Nephron (organoid): ENCODE data around the gene SRSF10.
A peak's percentile ranks its signal among the peaks of the same experiment; 100 is the strongest.

Experiments
- H3K27ac Mint-ChIP-seq, 3 experiments: 2 replicates each; pipeline ENCODE4 v1.8.0; 2020; ENCODE audit warnings: mixed read lengths in 3 of 3, mild to moderate bottlenecking in 2 of 3, moderate library complexity in 1 of 3
- H3K27me3 Mint-ChIP-seq: 2 replicates; pipeline ENCODE4 v1.8.0; 2021; ENCODE audit warnings: low read depth, mild to moderate bottlenecking, moderate library complexity, mixed read lengths
- H3K36me3 Mint-ChIP-seq: 2 replicates; pipeline ENCODE4 v1.8.0; 2020; ENCODE audit warnings: low read depth, mixed read lengths
- H3K4me1 Mint-ChIP-seq: 2 replicates; pipeline ENCODE4 v1.8.0; 2020; ENCODE audit warnings: mixed read lengths
- H3K4me3 Mint-ChIP-seq, 3 experiments: 2 replicates each; pipeline ENCODE4 v1.8.0; 2020; ENCODE audit warnings: mild to moderate bottlenecking in 3 of 3, mixed read lengths in 3 of 3, moderate library complexity in 2 of 3
- H3K9me3 Mint-ChIP-seq: 2 replicates; pipeline ENCODE4 v1.8.0; 2020; ENCODE audit warnings: mixed read lengths
- CTCF ChIP-seq, 3 experiments: fragments of 200-600 bp; sonication (generic); IDR thresholded peaks; one replicate each; pipeline ENCODE4 v1.5.0; 2021; ENCODE audit warnings: antibody characterized with exemption in 3 of 3; ENCODE audit not compliant: unreplicated experiment in 3 of 3

Gene SRSF10

GRCh38 chr1:23966973-23967493 is 13.1 kb downstream of the SRSF10 start:
- peaks cover 17% of the 10 kb centered on the region for H3K4me1 Mint-ChIP-seq
- H3K4me3 Mint-ChIP-seq: no peak overlapping the region
- peaks cover 74% of the 10 kb centered on the region for H3K36me3 Mint-ChIP-seq
- H3K9me3 Mint-ChIP-seq: no peaks in the 10 kb centered on the region
- no peaks in the 10 kb centered on the region for H3K27me3 Mint-ChIP-seq
- TF ChIP-seq CTCF (IDR thresholded peaks at IDR 0.05; ENCODE audit: unreplicated experiment in 3 of 3): no peak
- H3K27ac Mint-ChIP-seq: no peak overlapping the region

- Mint-ChIP-seq H3K9me3 (no peaks in the 10 kb centered on the region), H3K27ac (peak overlapping the region; percentile 32 to 82 (median 82)), H3K27me3 (no peaks in the 10 kb centered on the region), H3K4me3 (no peak overlapping the region), H3K4me1 (peaks cover 36% of the 10 kb centered on the region), H3K36me3 (peaks cover 77% of the 10 kb centered on the region)
- TF ChIP-seq CTCF (IDR thresholded peaks at IDR 0.05; ENCODE audit: unreplicated experiment in 3 of 3): no peak
Observed at GRCh38 chr1:23964790-23965740, 15.1 kb downstream of the SRSF10 start.

GRCh38 chr1:23964235-23964668 is 15.9 kb downstream of the SRSF10 start:
- TF ChIP-seq CTCF (IDR thresholded peaks at IDR 0.05; ENCODE audit: unreplicated experiment in 3 of 3): no peak
- Mint-ChIP-seq H3K27ac (peak overlapping the region; percentile 32 to 82 (median 82)), H3K4me1 (peaks cover 36% of the 10 kb centered on the region), H3K36me3 (peaks cover 75% of the 10 kb centered on the region), H3K27me3 (no peaks in the 10 kb centered on the region), H3K9me3 (no peaks in the 10 kb centered on the region), H3K4me3 (peak overlapping the region in 1 of 3 experiments; percentile 24)

GRCh38 chr1:23963617-23964234 is 16.4 kb downstream of the SRSF10 start:
- H3K36me3 Mint-ChIP-seq: peaks cover 75% of the 10 kb centered on the region
- H3K4me1 Mint-ChIP-seq: peaks cover 39% of the 10 kb centered on the region
- no peaks in the 10 kb centered on the region for H3K27me3 Mint-ChIP-seq
- no peak overlapping the region for H3K4me3 Mint-ChIP-seq
- no peaks in the 10 kb centered on the region for H3K9me3 Mint-ChIP-seq
- no peak for TF ChIP-seq CTCF (IDR thresholded peaks at IDR 0.05; ENCODE audit: unreplicated experiment in 3 of 3)
- H3K27ac Mint-ChIP-seq: peak overlapping the region in 2 of 3 experiments; percentile 82

- peak overlapping the region; percentile 89 to 100 (median 100) for H3K4me3 Mint-ChIP-seq
- H3K9me3 Mint-ChIP-seq: no peaks in the 10 kb centered on the region
- no peaks in the 10 kb centered on the region for H3K27me3 Mint-ChIP-seq
- H3K36me3 Mint-ChIP-seq: peaks cover 51% of the 10 kb centered on the region
- no peak for TF ChIP-seq CTCF (IDR thresholded peaks at IDR 0.05; ENCODE audit: unreplicated experiment in 3 of 3)
- H3K27ac Mint-ChIP-seq: peak overlapping the region; percentile 99 to 100 (median 100)
- H3K4me1 Mint-ChIP-seq: peaks cover 47% of the 10 kb centered on the region
Observed at GRCh38 chr1:23960291-23961020, 19.7 kb downstream of the SRSF10 start.
